ENCODE results near the gene PRKACA.
"Not testable (repeated sequence)": the region's sequence is repeated elsewhere in the genome, so short reads cannot be mapped to it uniquely, and the experiment has no call there.

PRKACA gene

GRCh38 chr19:14061751-14062557 lies 55.6 kb downstream of the PRKACA start, which contains the start of gene PALM3:
PALM3 (minus strand) TSS chr19:14062076; CDS start chr19:14061980, 96 bp downstream.
- DNase-seq: no peak

GRCh38 chr19:14061081-14061749 lies 56.3 kb downstream of the PRKACA start:
- no peak for DNase-seq

- DNase-seq: no peak
These were observed 57.9 kb downstream of the PRKACA start for GRCh38 chr19:14059652-14060155.

- no peak for DNase-seq
These were observed 58.5 kb downstream of the PRKACA start for GRCh38 chr19:14059093-14059480.

GRCh38 chr19:14058182-14059092 lies 59.1 kb downstream of the PRKACA start:
- no peak for DNase-seq

- no peak for DNase-seq
These were observed 60.7 kb downstream of the PRKACA start for GRCh38 chr19:14056741-14057356.

- no peak for DNase-seq
These were observed 61.4 kb downstream of the PRKACA start for GRCh38 chr19:14056069-14056666.

- DNase-seq: no peak
These were observed 62.2 kb downstream of the PRKACA start for GRCh38 chr19:14055396-14055795.

GRCh38 chr19:14054721-14055120 lies 62.8 kb downstream of the PRKACA start:
- no peak for DNase-seq

- DNase-seq: no peak
These were observed 63.5 kb downstream of the PRKACA start for GRCh38 chr19:14054099-14054498.

- no peak for DNase-seq
These were observed 64.1 kb downstream of the PRKACA start for GRCh38 chr19:14053500-14053899.

- no peak for DNase-seq
These were observed 64.5 kb downstream of the PRKACA start for GRCh38 chr19:14053032-14053431.

- no peak for DNase-seq
These were observed 65.1 kb downstream of the PRKACA start for GRCh38 chr19:14052470-14052869.

GRCh38 chr19:14051980-14052379 lies 65.6 kb downstream of the PRKACA start:
- DNase-seq: no peak

- not testable (repeated sequence) for DNase-seq
These were observed 66.6 kb downstream of the PRKACA start for GRCh38 chr19:14050961-14051360.

- DNase-seq: no peak
These were observed 67.0 kb downstream of the PRKACA start for GRCh38 chr19:14050512-14050911.

- peak; percentile 22 for DNase-seq
These were observed 69.0 kb downstream of the PRKACA start for GRCh38 chr19:14048443-14049153.

GRCh38 chr19:14047866-14048265 lies 69.7 kb downstream of the PRKACA start:
- not testable (repeated sequence) for DNase-seq

- not testable (repeated sequence) for DNase-seq
These were observed 74.6 kb downstream of the PRKACA start for GRCh38 chr19:14042659-14043608.
